ENCODE data around the gene TEAD4. TPM values are rescaled to one million over a fixed set of nuclear protein-coding genes. Genes with fewer than 3 reads are reported as not detected.
"Not testable (repeated sequence)": the region's sequence is repeated elsewhere in the genome, so short reads cannot be mapped to it uniquely, and the experiment has no call there.

TEAD4 gene
- total RNA-seq, 2 donors from 2014 or later, result 12.9 to 41.5 TPM

DNA sequence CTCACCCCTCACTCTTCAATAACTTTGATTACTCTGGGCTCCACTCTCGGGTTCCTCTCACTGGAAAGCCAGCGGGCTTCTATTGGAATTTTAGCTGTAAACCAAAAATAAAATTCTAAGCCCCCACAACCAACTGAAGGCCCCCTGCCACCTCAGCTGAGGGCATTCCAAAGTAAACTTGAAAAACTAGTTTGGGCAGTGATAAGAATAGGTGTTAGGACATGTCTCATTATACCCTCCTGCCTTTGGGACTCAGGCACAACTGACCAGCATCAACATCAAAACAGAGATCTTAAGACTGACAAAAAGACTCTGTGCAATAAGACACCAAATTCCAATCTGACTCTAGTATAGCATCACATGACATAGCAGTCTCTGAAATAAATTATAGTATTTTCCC is 106.1 kb downstream of the TEAD4 start:
- Histone ChIP-seq H3K27me3 (no peaks in the 10 kb centered on the region), H3K9me3 (peaks cover 0 to 14% of the 10 kb centered on the region in 2 donors), H3K4me1 (no peaks in the 10 kb centered on the region), H3K4me3 (no peak overlapping the region), H3K27ac (no peak overlapping the region), H3K36me3 (no peaks in the 10 kb centered on the region)
- DNase-seq (ENCODE audit: low spot score), result no peak
- TF ChIP-seq, protein P1, sequence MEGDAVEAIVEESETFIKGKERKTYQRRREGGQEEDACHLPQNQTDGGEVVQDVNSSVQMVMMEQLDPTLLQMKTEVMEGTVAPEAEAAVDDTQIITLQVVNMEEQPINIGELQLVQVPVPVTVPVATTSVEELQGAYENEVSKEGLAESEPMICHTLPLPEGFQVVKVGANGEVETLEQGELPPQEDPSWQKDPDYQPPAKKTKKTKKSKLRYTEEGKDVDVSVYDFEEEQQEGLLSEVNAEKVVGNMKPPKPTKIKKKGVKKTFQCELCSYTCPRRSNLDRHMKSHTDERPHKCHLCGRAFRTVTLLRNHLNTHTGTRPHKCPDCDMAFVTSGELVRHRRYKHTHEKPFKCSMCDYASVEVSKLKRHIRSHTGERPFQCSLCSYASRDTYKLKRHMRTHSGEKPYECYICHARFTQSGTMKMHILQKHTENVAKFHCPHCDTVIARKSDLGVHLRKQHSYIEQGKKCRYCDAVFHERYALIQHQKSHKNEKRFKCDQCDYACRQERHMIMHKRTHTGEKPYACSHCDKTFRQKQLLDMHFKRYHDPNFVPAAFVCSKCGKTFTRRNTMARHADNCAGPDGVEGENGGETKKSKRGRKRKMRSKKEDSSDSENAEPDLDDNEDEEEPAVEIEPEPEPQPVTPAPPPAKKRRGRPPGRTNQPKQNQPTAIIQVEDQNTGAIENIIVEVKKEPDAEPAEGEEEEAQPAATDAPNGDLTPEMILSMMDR (IDR thresholded peaks at IDR 0.05), result no peak

DNA sequence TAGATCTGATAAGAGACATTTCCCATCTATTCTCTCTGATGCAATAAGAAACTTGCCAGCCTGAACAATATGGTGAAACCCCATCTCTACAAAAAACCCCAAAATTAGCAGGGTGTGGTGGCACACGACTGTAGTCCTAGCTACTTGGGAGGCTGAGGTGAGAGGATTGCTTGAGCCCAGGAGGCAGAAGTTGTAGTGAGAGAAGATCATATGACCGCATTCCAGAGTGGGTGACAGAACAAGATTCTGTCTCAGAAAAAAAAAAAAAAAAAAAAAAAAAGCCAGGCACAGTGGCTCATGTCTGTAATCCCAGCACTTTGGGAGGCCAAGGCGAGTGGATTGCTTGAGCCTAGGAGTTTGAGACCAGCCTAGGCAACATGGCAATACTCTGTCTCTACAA is 106.6 kb downstream of the TEAD4 start:
- not testable (repeated sequence) for H3K27me3 ChIP-seq; H3K4me1 ChIP-seq; H3K4me3 ChIP-seq; DNase-seq (ENCODE audit: low spot score); H3K36me3 ChIP-seq; H3K27ac ChIP-seq
- H3K9me3 ChIP-seq, result peaks cover 0 to 14% of the 10 kb centered on the region in 2 donors

DNA sequence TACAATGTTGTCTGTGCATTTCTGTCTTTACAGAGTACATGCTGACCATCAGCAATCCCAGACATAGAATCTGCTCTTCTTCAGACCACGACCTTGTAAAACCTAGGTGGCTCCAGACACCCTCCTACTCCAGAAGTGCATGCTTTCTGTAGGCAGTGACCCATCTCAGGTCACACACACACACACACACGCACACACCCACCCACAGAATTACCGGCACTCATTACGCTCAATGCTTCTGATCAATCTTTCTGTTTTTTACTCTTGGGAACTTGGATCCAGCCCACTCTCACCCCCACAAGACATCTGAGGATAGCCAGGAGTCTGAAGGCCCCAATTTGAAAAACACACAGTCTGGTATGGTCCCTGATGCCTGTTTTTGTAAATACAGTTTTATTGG is 110.5 kb downstream of the TEAD4 start:
- TF ChIP-seq, protein P1 (IDR thresholded peaks at IDR 0.05), result no peak
- no peaks in the 10 kb centered on the region for H3K36me3 ChIP-seq
- no peak overlapping the region for H3K4me3 ChIP-seq
- H3K9me3 ChIP-seq, result no peaks in the 10 kb centered on the region
- peak overlapping the region; percentile 0 to 41 for H3K27ac ChIP-seq
- no peak for DNase-seq (ENCODE audit: low spot score)
- peaks cover 0 to 10% of the 10 kb centered on the region in 2 donors for H3K4me1 ChIP-seq
- H3K27me3 ChIP-seq, result no peaks in the 10 kb centered on the region

DNA sequence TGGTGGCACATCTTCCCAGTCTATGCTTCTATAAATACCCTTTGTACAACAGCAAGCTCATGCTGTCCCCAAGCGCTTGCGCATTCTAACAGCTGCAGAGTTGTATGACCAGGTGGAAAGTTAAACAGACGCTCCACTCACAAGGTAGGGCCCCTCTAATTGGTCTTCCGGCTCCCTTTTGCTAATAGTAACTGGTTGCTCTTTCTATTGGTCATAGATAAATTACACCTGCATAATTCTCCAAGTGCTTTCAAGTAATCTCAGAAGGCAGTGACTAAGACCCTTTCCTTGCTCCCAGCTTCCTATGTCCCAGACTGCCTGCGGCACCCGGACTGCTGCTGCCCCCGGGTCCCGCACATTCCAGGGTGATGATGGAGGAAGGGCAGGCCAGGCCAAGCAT is 111.9 kb downstream of the TEAD4 start:
- Histone ChIP-seq H3K36me3 (no peaks in the 10 kb centered on the region), H3K27me3 (no peaks in the 10 kb centered on the region), H3K4me3 (no peak overlapping the region), H3K4me1 (peaks cover 0 to 13% of the 10 kb centered on the region in 2 donors), H3K27ac (peak overlapping the region; percentile 40 to 41), H3K9me3 (no peaks in the 10 kb centered on the region)
- DNase-seq (ENCODE audit: low spot score), result no peak
- TF ChIP-seq, protein P1 (IDR thresholded peaks at IDR 0.05), result no peak

DNA sequence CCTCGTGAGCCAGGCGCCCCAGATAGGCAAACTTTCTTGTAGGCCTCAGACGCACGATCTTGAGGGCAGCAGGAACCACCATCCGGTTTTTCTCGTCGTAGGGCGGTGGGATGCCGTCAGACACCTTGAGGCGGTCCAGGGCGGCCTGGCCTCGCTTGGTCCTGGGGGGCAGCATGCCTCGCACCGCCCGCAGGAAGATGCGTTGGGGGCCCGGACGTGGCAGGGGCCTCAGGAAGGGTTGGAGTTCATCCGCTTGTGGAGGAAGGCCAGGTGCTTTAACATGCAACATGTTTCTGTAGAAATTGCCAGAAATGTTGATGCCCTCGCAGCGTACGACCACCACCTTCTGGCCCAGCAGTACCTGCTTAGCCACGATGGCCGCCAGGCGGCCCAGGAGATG is 112.5 kb downstream of the TEAD4 start:
- Histone ChIP-seq H3K27ac (peak overlapping the region; percentile 40 to 41), H3K9me3 (no peaks in the 10 kb centered on the region), H3K4me3 (no peak overlapping the region), H3K36me3 (no peaks in the 10 kb centered on the region), H3K27me3 (no peaks in the 10 kb centered on the region), H3K4me1 (peaks cover 0 to 19% of the 10 kb centered on the region in 2 donors)
- TF ChIP-seq, protein P1 (IDR thresholded peaks at IDR 0.05), result no peak
- DNase-seq (ENCODE audit: low spot score), result no peak

DNA sequence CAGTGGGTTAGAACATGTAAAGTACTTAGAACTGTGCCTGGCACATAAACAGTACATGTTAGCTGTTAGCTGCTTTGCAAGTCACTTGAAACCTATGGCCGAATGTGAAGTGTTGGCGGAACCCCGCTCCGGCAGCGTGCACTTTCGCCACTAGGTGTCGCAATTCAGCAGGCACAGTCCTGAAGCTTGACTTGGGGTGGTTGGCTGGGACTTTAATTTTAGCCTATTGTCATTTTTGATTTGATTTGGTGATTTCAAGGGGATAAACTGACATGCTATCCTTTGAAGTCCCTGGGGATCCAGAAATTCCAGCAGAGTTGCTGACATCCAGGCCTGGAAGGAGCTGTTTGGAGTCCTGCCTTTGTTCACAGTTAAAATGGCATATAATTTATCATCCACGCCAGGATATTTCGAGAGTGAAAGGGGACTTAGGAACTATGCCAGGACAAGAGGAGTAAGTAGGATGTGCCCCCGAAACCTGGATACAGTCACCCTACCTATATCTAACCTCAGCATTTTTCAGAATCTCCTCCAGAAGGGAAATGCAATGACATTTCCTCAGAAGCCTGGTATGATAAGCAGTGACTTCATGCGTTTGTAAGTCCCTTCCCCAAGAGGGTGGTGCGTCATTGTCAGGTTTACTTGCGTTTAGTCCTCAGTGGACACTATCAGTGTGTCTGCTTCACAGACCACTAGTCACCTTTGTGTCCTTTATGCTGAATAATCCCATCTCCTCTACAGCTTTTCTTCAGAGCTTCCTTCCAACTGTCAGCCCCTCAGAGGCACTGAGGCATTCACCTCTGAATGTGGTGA is 114.4 kb downstream of the TEAD4 start:
- Histone ChIP-seq H3K27me3 (no peaks in the 10 kb centered on the region), H3K4me1 (peaks cover 0 to 30% of the 10 kb centered on the region in 2 donors), H3K9me3 (no peaks in the 10 kb centered on the region), H3K36me3 (no peaks in the 10 kb centered on the region), H3K4me3 (no peak overlapping the region), H3K27ac (peak overlapping the region; percentile 47 to 50)
- TF ChIP-seq, protein P1 (IDR thresholded peaks at IDR 0.05), result peak; percentile 97 to 99
- DNase-seq (ENCODE audit: low spot score), result peak; percentile 89
